GM13976 (cell line): ENCODE measurements around the gene MYH7B.

Experiments used
- DNase-seq: peaks from one replicate; pipeline ENCODE4 v3.0.0; 2012; ENCODE audit warnings: low spot score
- CTCF ChIP-seq: IDR thresholded peaks from 2 replicates; pipeline ENCODE4 v1.5.1; 2012; ENCODE audit warnings: borderline replicate concordance, mild to moderate bottlenecking; ENCODE audit not compliant: insufficient read depth; ENCODE audit errors: extremely low read depth, missing control alignments, control extremely low read depth
- in situ Hi-C: fragments of 300-500 bp; cut with MboI; formaldehyde crosslinking; loops from one replicate; pipeline ENCODE4 v1.12.0; 2022; ENCODE audit warnings: low sequenced_read_pairs, mixed read lengths, inconsistent platforms; ENCODE audit not compliant: unreplicated experiment

MYH7B gene

GRCh38 chr20:34970846-34971560 is 15.3 kb downstream of the MYH7B start:
- no peak for DNase-seq
- no peak for TF ChIP-seq CTCF
- in situ Hi-C loops = no loop called here

DNA sequence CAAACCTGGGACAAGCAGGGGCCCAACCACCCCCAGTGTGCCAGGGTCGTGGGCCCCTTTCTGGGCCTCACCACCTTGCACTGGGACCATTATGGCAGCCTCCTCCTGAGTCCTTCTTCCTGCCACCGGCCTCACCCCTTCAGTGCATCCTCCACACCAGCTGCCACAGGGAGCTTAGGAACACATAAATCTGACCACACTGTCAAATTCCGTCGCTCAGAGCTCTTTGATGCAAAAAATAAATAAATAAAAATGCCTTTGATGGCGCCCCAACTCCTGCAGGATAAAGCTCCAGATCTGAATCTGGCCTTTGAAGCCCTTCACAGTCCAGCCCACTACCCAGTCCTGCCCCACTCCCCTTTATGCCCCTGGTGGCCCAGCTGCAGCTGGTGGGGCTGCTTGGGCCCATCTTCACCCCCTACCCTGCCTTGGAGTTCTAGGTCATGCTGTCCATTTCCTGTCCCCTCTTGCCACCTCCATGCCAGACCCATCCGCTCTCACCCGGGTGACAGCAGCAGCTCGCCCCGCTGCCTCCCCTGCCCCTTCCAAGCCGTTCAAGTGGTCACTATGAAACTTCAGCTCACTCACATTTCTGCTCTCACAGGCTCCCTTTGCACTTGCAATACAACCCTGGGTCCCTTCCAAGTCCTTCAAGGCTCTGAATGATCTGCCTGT is 16.0 kb downstream of the MYH7B start:
- DNase-seq = no peak
- no peak for TF ChIP-seq CTCF
- in situ Hi-C loops = no loop called here

GRCh38 chr20:34974246-34974645 is 18.6 kb downstream of the MYH7B start:
- no peak for DNase-seq
- no peak for TF ChIP-seq CTCF
- in situ Hi-C loops = no loop called here

DNA sequence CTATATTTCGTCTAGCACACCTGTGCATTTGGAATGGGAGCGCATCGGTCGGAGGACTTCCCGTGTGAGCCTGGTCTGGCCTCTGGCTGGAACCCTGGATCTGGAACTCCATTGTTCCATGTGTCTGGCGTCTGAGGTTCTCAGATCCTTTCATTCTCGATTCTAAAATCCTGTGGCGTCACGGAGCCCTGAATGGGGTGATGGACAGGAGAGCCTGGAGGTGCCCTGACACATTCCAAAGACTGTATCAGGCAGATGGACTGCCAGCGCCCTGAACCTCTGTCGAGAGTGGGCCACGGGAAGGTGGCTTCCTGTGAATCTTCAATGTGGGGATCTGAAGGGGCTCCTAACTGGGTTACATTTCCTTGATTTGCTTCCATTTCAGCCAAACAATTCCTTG is 20.6 kb downstream of the MYH7B start:
- no peak for TF ChIP-seq CTCF
- DNase-seq = no peak
- in situ Hi-C loops = no loop called here

GRCh38 chr20:34977365-34978091 is 21.9 kb downstream of the MYH7B start:
- no peak for DNase-seq
- in situ Hi-C loops = no loop called here
- no peak for TF ChIP-seq CTCF

DNA sequence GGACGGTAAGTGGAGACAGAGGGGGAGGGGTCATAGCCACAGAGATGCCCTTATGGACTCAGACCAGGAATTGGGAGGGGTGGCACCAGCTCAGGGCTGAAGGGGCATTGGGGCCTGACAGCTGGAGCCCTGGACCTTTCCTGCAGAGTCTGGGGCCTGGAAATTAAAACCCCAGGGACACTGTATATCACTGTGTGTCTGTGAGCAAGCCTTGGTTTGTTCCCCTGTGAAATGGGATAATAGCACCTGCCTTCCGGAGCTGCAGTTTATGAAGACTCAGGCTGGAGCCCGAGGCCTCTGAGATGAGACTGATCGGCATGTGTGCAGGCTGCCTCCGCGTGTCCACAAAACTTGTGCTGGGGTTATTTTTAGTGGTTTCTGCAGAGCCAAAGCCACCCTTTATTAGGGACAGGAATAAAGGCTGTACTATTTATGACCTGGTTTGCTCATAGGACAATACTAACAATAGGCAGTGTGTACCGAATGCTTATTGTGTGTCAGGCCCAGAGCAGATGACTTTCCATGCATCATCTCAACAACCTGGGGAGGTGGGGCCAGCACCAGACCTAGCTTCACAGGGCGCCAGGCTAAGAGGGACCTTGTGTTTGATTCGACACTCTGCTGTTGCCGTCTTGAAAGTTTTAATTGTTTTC is 22.6 kb downstream of the MYH7B start:
- TF ChIP-seq CTCF = no peak
- DNase-seq = no peak
- in situ Hi-C loops = no loop called here
